ENCODE measurements around the gene LRMDA. TPM values are rescaled to one million over a fixed set of nuclear protein-coding genes. Genes with fewer than 3 reads are reported as not detected.

LRMDA gene
- polyA plus RNA-seq, 3 donors: 39.8 to 59.6 (median 56.4) TPM

GRCh38 chr10:76357726-76358415 is 926.4 kb downstream of the LRMDA start:
- Histone ChIP-seq H3K9me3 (replicated peaks in 1 of 2; ENCODE audit: control insufficient read depth in 1 of 2, insufficient read depth in 1 of 2, low read length in 2 of 2) (no peaks in the 10 kb centered on the region), H3K9ac (ENCODE audit: insufficient read depth, low read length, poor library complexity, severe bottlenecking) (no peak overlapping the region), H3K4me3 (replicated peaks in 1 of 3; ENCODE audit: low read depth in 2 of 3, low read length in 3 of 3) (no peak overlapping the region), H3K79me2 (ENCODE audit: insufficient read depth, low read length) (no peaks in the 10 kb centered on the region), H3K4me2 (replicated peaks; ENCODE audit: extremely low read depth, low read length, poor library complexity, severe bottlenecking) (no peak overlapping the region), H3K27me3 (ENCODE audit: control insufficient read depth in 2 of 2, insufficient read depth in 2 of 2, low read length in 2 of 2) (no peaks in the 10 kb centered on the region), H3K27ac (ENCODE audit: low read depth in 1 of 2, low read length in 2 of 2) (no peak overlapping the region), H2AFZ (ENCODE audit: insufficient read depth, low read depth, low read length, poor library complexity, severe bottlenecking) (no peak overlapping the region), H4K20me1 (ENCODE audit: insufficient read depth, low read length) (no peaks in the 10 kb centered on the region), H3K4me1 (ENCODE audit: control insufficient read depth in 1 of 2, insufficient read depth in 2 of 2, low read length in 2 of 2) (no peaks in the 10 kb centered on the region), H3K36me3 (replicated peaks in 1 of 2; ENCODE audit: control insufficient read depth in 1 of 2, insufficient read depth in 2 of 2, low read length in 2 of 2) (no peaks in the 10 kb centered on the region)
- no peak for TF ChIP-seq CTCF (IDR thresholded peaks at IDR 0.05)
- H3K4me3 Mint-ChIP-seq: no peak overlapping the region
- H3K4me1 Mint-ChIP-seq: no peaks in the 10 kb centered on the region
- H3K9me3 Mint-ChIP-seq: peaks cover 0 to 1% (median 0%) of the 10 kb centered on the region in 7 donors
- no peak for DNase-seq
- intact Hi-C loops (cut with micrococcal nuclease): no loop called here
- peaks cover 3 to 8% of the 10 kb centered on the region in 2 donors for H3K36me3 Mint-ChIP-seq
- WGBS (ENCODE audit: insufficient coverage): 100% methylated on average over 2 of the region's 8 CpGs
- no peak overlapping the region for H3K27ac Mint-ChIP-seq
- no peaks in the 10 kb centered on the region for H3K27me3 Mint-ChIP-seq (ENCODE audit: low read depth in 3 of 3)

GRCh38 chr10:76358743-76359395 is 927.4 kb downstream of the LRMDA start:
- Histone ChIP-seq H3K9ac (ENCODE audit: insufficient read depth, low read length, poor library complexity, severe bottlenecking) (no peak overlapping the region), H3K9me3 (replicated peaks in 1 of 2; ENCODE audit: control insufficient read depth in 1 of 2, insufficient read depth in 1 of 2, low read length in 2 of 2) (no peaks in the 10 kb centered on the region), H3K4me2 (replicated peaks; ENCODE audit: extremely low read depth, low read length, poor library complexity, severe bottlenecking) (no peak overlapping the region), H3K27ac (ENCODE audit: low read depth in 1 of 2, low read length in 2 of 2) (no peak overlapping the region), H3K79me2 (ENCODE audit: insufficient read depth, low read length) (no peaks in the 10 kb centered on the region), H3K36me3 (replicated peaks in 1 of 2; ENCODE audit: control insufficient read depth in 1 of 2, insufficient read depth in 2 of 2, low read length in 2 of 2) (no peaks in the 10 kb centered on the region), H3K4me3 (replicated peaks in 1 of 3; ENCODE audit: low read depth in 2 of 3, low read length in 3 of 3) (no peak overlapping the region), H3K27me3 (ENCODE audit: control insufficient read depth in 2 of 2, insufficient read depth in 2 of 2, low read length in 2 of 2) (no peaks in the 10 kb centered on the region), H4K20me1 (ENCODE audit: insufficient read depth, low read length) (no peaks in the 10 kb centered on the region), H3K4me1 (ENCODE audit: control insufficient read depth in 1 of 2, insufficient read depth in 2 of 2, low read length in 2 of 2) (no peaks in the 10 kb centered on the region), H2AFZ (ENCODE audit: insufficient read depth, low read depth, low read length, poor library complexity, severe bottlenecking) (no peak overlapping the region)
- H3K9me3 Mint-ChIP-seq: peaks cover 0 to 1% (median 0%) of the 10 kb centered on the region in 7 donors
- 100% methylated on average over 5 of the region's 5 CpGs for WGBS (ENCODE audit: insufficient coverage)
- no peak overlapping the region for H3K4me3 Mint-ChIP-seq
- no peaks in the 10 kb centered on the region for H3K4me1 Mint-ChIP-seq
- TF ChIP-seq CTCF (IDR thresholded peaks at IDR 0.05): no peak
- intact Hi-C loops (cut with micrococcal nuclease): no loop called here
- DNase-seq: no peak
- H3K27ac Mint-ChIP-seq: no peak overlapping the region
- no peaks in the 10 kb centered on the region for H3K27me3 Mint-ChIP-seq (ENCODE audit: low read depth in 3 of 3)
- peaks cover 3 to 8% of the 10 kb centered on the region in 2 donors for H3K36me3 Mint-ChIP-seq

Measured in CD14-positive monocyte (primary cell).